Measurements from ENCODE around the gene TMEM101. TPM values are rescaled to one million over a fixed set of nuclear protein-coding genes. Genes with fewer than 3 reads are reported as not detected.
"Not testable (repeated sequence)": the region's sequence is repeated elsewhere in the genome, so short reads cannot be mapped to it uniquely, and the experiment has no call there.

TMEM101 gene
- polyA plus RNA-seq, 6 donors from 2014 or later: 25.7 to 34.2 (median 28.9) TPM

GRCh38 chr17:44002141-44002848 is 12.5 kb downstream of the TMEM101 start:
- peak overlapping the region in 1 of 8 donors; percentile 57 for H3K4me3 Mint-ChIP-seq
- H3K4me1 Mint-ChIP-seq: peaks cover 10 to 21% (median 15%) of the 10 kb centered on the region in 3 donors
- no peaks in the 10 kb centered on the region for H3K9me3 Mint-ChIP-seq
- no peaks in the 10 kb centered on the region for H3K36me3 Mint-ChIP-seq
- H3K27ac Mint-ChIP-seq: no peak overlapping the region
- DNase-seq: no peak
- no peak for ATAC-seq (ENCODE audit: low read depth in 2 of 2)
- peaks cover 15 to 40% (median 39%) of the 10 kb centered on the region in 3 donors for H3K27me3 Mint-ChIP-seq

GRCh38 chr17:44001461-44001920 is 13.3 kb downstream of the TMEM101 start:
- Mint-ChIP-seq H3K27ac (no peak overlapping the region), H3K4me3 (peak overlapping the region in 1 of 8 donors; percentile 57), H3K9me3 (no peaks in the 10 kb centered on the region), H3K4me1 (peaks cover 6 to 13% (median 9%) of the 10 kb centered on the region in 3 donors), H3K36me3 (no peaks in the 10 kb centered on the region), H3K27me3 (peaks cover 15 to 40% (median 39%) of the 10 kb centered on the region in 3 donors)
- DNase-seq: no peak
- ATAC-seq (ENCODE audit: low read depth in 2 of 2): no peak

GRCh38 chr17:44000871-44001460 is 13.8 kb downstream of the TMEM101 start:
- Mint-ChIP-seq H3K27me3 (peaks cover 13 to 41% (median 35%) of the 10 kb centered on the region in 3 donors), H3K4me1 (peaks cover 2 to 7% (median 3%) of the 10 kb centered on the region in 3 donors), H3K9me3 (no peaks in the 10 kb centered on the region), H3K4me3 (peak overlapping the region in 1 of 8 donors; percentile 42), H3K36me3 (no peaks in the 10 kb centered on the region), H3K27ac (peak overlapping the region in 1 of 6 donors; percentile 75)
- no peak for ATAC-seq (ENCODE audit: low read depth in 2 of 2)
- no peak for DNase-seq

- Mint-ChIP-seq H3K27me3 (peaks cover 13 to 40% (median 33%) of the 10 kb centered on the region in 3 donors), H3K36me3 (no peaks in the 10 kb centered on the region), H3K4me3 (peak overlapping the region in 1 of 8 donors; percentile 4), H3K9me3 (no peaks in the 10 kb centered on the region), H3K27ac (no peak overlapping the region), H3K4me1 (peaks cover 0 to 5% (median 2%) of the 10 kb centered on the region in 3 donors)
- no peak for ATAC-seq (ENCODE audit: low read depth in 2 of 2)
- no peak for DNase-seq
These were observed 14.5 kb downstream of the TMEM101 start for GRCh38 chr17:44000141-44000860.

GRCh38 chr17:43999024-43999423 is 15.7 kb downstream of the TMEM101 start:
- H3K36me3 Mint-ChIP-seq: no peaks in the 10 kb centered on the region
- H3K9me3 Mint-ChIP-seq: no peaks in the 10 kb centered on the region
- H3K4me1 Mint-ChIP-seq: peaks cover 0 to 8% (median 0%) of the 10 kb centered on the region in 3 donors
- no peak overlapping the region for H3K4me3 Mint-ChIP-seq
- ATAC-seq (ENCODE audit: low read depth in 2 of 2) (no peak), DNase-seq (no peak)
- H3K27ac Mint-ChIP-seq: no peak overlapping the region
- peaks cover 19 to 46% (median 33%) of the 10 kb centered on the region in 3 donors for H3K27me3 Mint-ChIP-seq

GRCh38 chr17:43998552-43998951 is 16.2 kb downstream of the TMEM101 start:
- DNase-seq (no peak), ATAC-seq (ENCODE audit: low read depth in 2 of 2) (no peak)
- Mint-ChIP-seq H3K27me3 (peaks cover 19 to 49% (median 34%) of the 10 kb centered on the region in 3 donors), H3K36me3 (no peaks in the 10 kb centered on the region), H3K4me3 (no peak overlapping the region), H3K4me1 (peaks cover 0 to 8% (median 0%) of the 10 kb centered on the region in 3 donors), H3K27ac (no peak overlapping the region), H3K9me3 (no peaks in the 10 kb centered on the region)

GRCh38 chr17:43997180-43997579 is 17.6 kb downstream of the TMEM101 start:
- H3K36me3 Mint-ChIP-seq; ATAC-seq (ENCODE audit: low read depth in 2 of 2); H3K27ac Mint-ChIP-seq; DNase-seq; H3K4me3 Mint-ChIP-seq; H3K9me3 Mint-ChIP-seq; H3K4me1 Mint-ChIP-seq: not testable (repeated sequence)
- H3K27me3 Mint-ChIP-seq: peaks cover 19 to 49% (median 39%) of the 10 kb centered on the region in 3 donors

- ATAC-seq (ENCODE audit: low read depth in 2 of 2): no peak
- DNase-seq: no peak
- H3K4me3 Mint-ChIP-seq: peak overlapping the region in 3 of 8 donors; percentile 1 to 49 (median 41)
- H3K9me3 Mint-ChIP-seq: no peaks in the 10 kb centered on the region
- no peaks in the 10 kb centered on the region for H3K36me3 Mint-ChIP-seq
- H3K27me3 Mint-ChIP-seq: peaks cover 17 to 38% (median 31%) of the 10 kb centered on the region in 3 donors
- H3K27ac Mint-ChIP-seq: peak overlapping the region in 2 of 6 donors; percentile 18 to 37
- peaks cover 0 to 8% (median 0%) of the 10 kb centered on the region in 3 donors for H3K4me1 Mint-ChIP-seq
These were observed 19.7 kb downstream of the TMEM101 start for GRCh38 chr17:43995150-43995471.

GRCh38 chr17:43994272-43995149 is 20.3 kb downstream of the TMEM101 start:
- Mint-ChIP-seq H3K4me1 (peaks cover 0 to 8% (median 0%) of the 10 kb centered on the region in 3 donors), H3K36me3 (no peaks in the 10 kb centered on the region), H3K9me3 (no peaks in the 10 kb centered on the region), H3K27ac (peak overlapping the region in 1 of 6 donors; percentile 78), H3K4me3 (peak overlapping the region in 3 of 8 donors; percentile 1 to 49 (median 41)), H3K27me3 (peaks cover 18 to 32% (median 32%) of the 10 kb centered on the region in 3 donors)
- ATAC-seq (ENCODE audit: low read depth in 2 of 2) (peak; percentile 86 to 87), DNase-seq (peak; percentile 54)

GRCh38 chr17:43992641-43993040 is 22.1 kb downstream of the TMEM101 start:
- DNase-seq (no peak), ATAC-seq (ENCODE audit: low read depth in 2 of 2) (no peak)
- no peaks in the 10 kb centered on the region for H3K36me3 Mint-ChIP-seq
- no peaks in the 10 kb centered on the region for H3K9me3 Mint-ChIP-seq
- peak overlapping the region in 1 of 8 donors; percentile 63 for H3K4me3 Mint-ChIP-seq
- H3K27me3 Mint-ChIP-seq: peaks cover 18 to 35% (median 30%) of the 10 kb centered on the region in 3 donors
- H3K27ac Mint-ChIP-seq: peak overlapping the region in 1 of 6 donors; percentile 53
- peaks cover 0 to 8% (median 0%) of the 10 kb centered on the region in 3 donors for H3K4me1 Mint-ChIP-seq

- Mint-ChIP-seq H3K9me3 (no peaks in the 10 kb centered on the region), H3K27ac (no peak overlapping the region), H3K27me3 (peaks cover 28 to 62% (median 36%) of the 10 kb centered on the region in 3 donors), H3K4me3 (no peak overlapping the region), H3K4me1 (peaks cover 0 to 4% (median 1%) of the 10 kb centered on the region in 3 donors), H3K36me3 (no peaks in the 10 kb centered on the region)
- DNase-seq (no peak), ATAC-seq (ENCODE audit: low read depth in 2 of 2) (no peak)
These were observed 26.5 kb downstream of the TMEM101 start for GRCh38 chr17:43988301-43988700.

GRCh38 chr17:43987131-43988021 is 27.4 kb downstream of the TMEM101 start:
- peaks cover 0 to 5% (median 3%) of the 10 kb centered on the region in 3 donors for H3K4me1 Mint-ChIP-seq
- H3K4me3 Mint-ChIP-seq: no peak overlapping the region
- ATAC-seq (ENCODE audit: low read depth in 2 of 2): no peak
- H3K9me3 Mint-ChIP-seq: no peaks in the 10 kb centered on the region
- DNase-seq: no peak
- peaks cover 30 to 65% (median 43%) of the 10 kb centered on the region in 3 donors for H3K27me3 Mint-ChIP-seq
- H3K36me3 Mint-ChIP-seq: no peaks in the 10 kb centered on the region
- H3K27ac Mint-ChIP-seq: peak overlapping the region in 1 of 6 donors; percentile 77

Data from naive B cell (primary cell).